Type B pancreatic cell (in vitro differentiated cells): ENCODE results near the gene SZT2. TPM values are rescaled to one million over a fixed set of nuclear protein-coding genes. Genes with fewer than 3 reads are reported as not detected.

Source experiments
- DNase-seq: peaks from one replicate; pipeline ENCODE4 v3.0.0; 2021; ENCODE audit warnings: mixed read lengths; ENCODE audit not compliant: unreplicated experiment; ENCODE audit errors: extremely low spot score
- H3K27ac Mint-ChIP-seq: 2 replicates; pipeline ENCODE4 v1.8.0; 2021; ENCODE audit warnings: mild to moderate bottlenecking, mixed read lengths
- H3K27me3 Mint-ChIP-seq: 2 replicates; pipeline ENCODE4 v1.8.0; 2021; ENCODE audit warnings: mixed read lengths
- H3K36me3 Mint-ChIP-seq: 2 replicates; pipeline ENCODE4 v1.8.0; 2021; ENCODE audit warnings: mixed read lengths
- H3K4me1 Mint-ChIP-seq: one replicate; pipeline ENCODE4 v1.8.0; 2021; ENCODE audit warnings: mixed read lengths; ENCODE audit not compliant: unreplicated experiment
- H3K4me3 Mint-ChIP-seq: 2 replicates; pipeline ENCODE4 v1.8.0; 2021; ENCODE audit warnings: mild to moderate bottlenecking, mixed read lengths
- H3K9me3 Mint-ChIP-seq: 2 replicates; pipeline ENCODE4 v1.8.0; 2021; ENCODE audit warnings: mixed read lengths
- total RNA-seq: library from RNA; stranded (reverse); gene quantifications from 2 replicates; pipeline ENCODE4 v1.2.1, GENCODE V29; 2021; ENCODE audit warnings: low replicate concordance
- TF ChIP-seq, protein P1 (sequence below): fragments of 200-600 bp; sonication (generic); conservative IDR thresholded peaks from 2 replicates; pipeline ENCODE4 v1.5.0; 2021; ENCODE audit warnings: antibody characterized with exemption, mild to moderate bottlenecking

Gene SZT2
- total RNA-seq, 1 donor from 2014 or later: 65.7 TPM

DNA sequence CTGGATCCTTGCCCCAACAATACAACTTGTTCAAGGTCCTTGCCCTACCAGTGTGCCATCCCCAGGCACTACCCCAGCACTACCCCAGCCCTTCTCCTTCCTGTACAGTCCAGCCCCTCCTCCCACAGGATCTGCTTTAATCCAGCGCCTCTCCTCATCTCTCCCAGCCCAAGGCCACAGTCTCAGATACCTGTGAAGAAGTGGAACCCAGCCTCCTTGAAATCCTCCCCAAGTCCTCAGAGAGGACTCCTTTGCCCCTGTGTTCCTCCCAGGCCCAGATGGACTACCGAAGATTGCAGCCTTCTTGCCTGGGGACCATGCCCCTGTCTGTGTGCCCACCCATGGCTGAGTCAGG, 37.4 kb upstream of the SZT2 start:
- Mint-ChIP-seq H3K9me3 (no peaks in the 10 kb centered on the region), H3K27ac (peak overlapping the region; percentile 19), H3K36me3 (no peaks in the 10 kb centered on the region), H3K4me1 (peaks cover 7% of the 10 kb centered on the region), H3K27me3 (peaks cover 4% of the 10 kb centered on the region), H3K4me3 (no peak overlapping the region)
- TF ChIP-seq, protein P1, sequence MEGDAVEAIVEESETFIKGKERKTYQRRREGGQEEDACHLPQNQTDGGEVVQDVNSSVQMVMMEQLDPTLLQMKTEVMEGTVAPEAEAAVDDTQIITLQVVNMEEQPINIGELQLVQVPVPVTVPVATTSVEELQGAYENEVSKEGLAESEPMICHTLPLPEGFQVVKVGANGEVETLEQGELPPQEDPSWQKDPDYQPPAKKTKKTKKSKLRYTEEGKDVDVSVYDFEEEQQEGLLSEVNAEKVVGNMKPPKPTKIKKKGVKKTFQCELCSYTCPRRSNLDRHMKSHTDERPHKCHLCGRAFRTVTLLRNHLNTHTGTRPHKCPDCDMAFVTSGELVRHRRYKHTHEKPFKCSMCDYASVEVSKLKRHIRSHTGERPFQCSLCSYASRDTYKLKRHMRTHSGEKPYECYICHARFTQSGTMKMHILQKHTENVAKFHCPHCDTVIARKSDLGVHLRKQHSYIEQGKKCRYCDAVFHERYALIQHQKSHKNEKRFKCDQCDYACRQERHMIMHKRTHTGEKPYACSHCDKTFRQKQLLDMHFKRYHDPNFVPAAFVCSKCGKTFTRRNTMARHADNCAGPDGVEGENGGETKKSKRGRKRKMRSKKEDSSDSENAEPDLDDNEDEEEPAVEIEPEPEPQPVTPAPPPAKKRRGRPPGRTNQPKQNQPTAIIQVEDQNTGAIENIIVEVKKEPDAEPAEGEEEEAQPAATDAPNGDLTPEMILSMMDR: no peak
- no peak for DNase-seq

GRCh38 chr1:43352881-43353280, 36.8 kb upstream of the SZT2 start:
- Mint-ChIP-seq H3K27me3 (peaks cover 2% of the 10 kb centered on the region), H3K9me3 (no peaks in the 10 kb centered on the region), H3K36me3 (no peaks in the 10 kb centered on the region), H3K4me1 (peaks cover 10% of the 10 kb centered on the region), H3K27ac (peak overlapping the region; percentile 19), H3K4me3 (no peak overlapping the region)
- TF ChIP-seq, protein P1: no peak
- DNase-seq: no peak

DNA sequence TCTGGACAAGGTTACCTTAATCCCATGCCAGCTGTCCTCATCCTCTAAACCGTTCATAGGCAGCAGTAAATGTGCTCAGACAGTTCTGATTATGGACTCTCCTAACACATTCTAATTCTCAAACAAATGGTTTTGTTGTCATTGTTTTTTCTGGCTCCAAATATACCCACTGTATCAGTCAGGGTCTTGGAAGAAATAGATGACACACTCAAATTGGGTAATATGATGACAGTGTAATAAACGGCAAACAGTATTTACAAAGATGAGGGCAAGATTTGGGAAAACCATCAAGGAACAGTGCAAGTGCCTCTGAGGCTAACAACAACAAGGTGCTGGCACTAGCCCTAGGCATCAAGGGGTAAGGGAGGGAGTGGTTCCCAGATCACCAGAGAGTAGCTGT, 35.2 kb upstream of the SZT2 start:
- Mint-ChIP-seq H3K36me3 (no peaks in the 10 kb centered on the region), H3K9me3 (no peaks in the 10 kb centered on the region), H3K4me3 (no peak overlapping the region), H3K27me3 (no peaks in the 10 kb centered on the region), H3K4me1 (peaks cover 12% of the 10 kb centered on the region), H3K27ac (no peak overlapping the region)
- no peak for DNase-seq
- TF ChIP-seq, protein P1: no peak

DNA sequence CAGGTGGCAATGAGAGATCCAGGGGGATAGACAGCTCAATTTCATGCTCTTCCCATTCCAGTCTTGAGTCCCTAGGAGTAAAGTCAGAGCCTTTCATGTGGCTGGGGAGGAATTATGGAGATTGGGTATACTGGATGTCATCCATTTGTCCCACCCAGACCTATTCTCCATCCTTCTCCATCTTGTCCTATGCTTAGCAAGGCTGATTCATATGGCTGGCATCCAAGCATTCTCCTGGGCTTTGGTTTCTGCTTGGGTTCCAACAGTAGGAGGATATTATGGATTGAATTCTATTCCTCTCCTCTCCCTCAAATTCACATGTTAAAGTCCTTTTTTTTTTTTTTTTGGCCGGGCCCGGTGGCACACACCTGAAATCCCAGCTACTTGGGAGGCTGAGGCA, 34.8 kb upstream of the SZT2 start:
- H3K4me3 Mint-ChIP-seq: no peak overlapping the region
- no peak for DNase-seq
- peaks cover 12% of the 10 kb centered on the region for H3K4me1 Mint-ChIP-seq
- H3K36me3 Mint-ChIP-seq: peaks cover 4% of the 10 kb centered on the region
- H3K27ac Mint-ChIP-seq: no peak overlapping the region
- H3K9me3 Mint-ChIP-seq: no peaks in the 10 kb centered on the region
- H3K27me3 Mint-ChIP-seq: no peaks in the 10 kb centered on the region
- TF ChIP-seq, protein P1: no peak

DNA sequence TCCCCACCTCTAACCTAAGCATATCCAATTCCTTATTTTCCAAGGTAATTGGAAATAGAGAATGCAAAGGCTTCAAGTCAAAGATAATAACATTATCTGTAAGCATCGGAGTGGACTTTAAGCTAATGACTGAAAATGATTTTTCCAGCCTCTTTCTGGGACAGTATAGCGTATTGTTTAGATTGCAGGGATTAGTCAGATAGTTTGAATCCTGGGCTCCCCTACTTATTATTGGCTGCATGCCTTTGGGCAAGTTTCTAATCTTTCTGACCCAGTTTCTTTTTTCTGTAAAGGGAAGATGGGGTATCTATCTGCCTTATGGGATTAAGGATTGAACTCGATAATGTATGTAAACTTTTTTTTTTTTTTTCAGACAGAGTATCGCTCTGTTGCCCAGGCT, 32.4 kb upstream of the SZT2 start:
- no peak for DNase-seq
- Mint-ChIP-seq H3K27ac (no peak overlapping the region), H3K4me1 (peaks cover 28% of the 10 kb centered on the region), H3K36me3 (peaks cover 19% of the 10 kb centered on the region), H3K4me3 (peak overlapping the region; percentile 18), H3K9me3 (no peaks in the 10 kb centered on the region), H3K27me3 (no peaks in the 10 kb centered on the region)
- TF ChIP-seq, protein P1: no peak

- Mint-ChIP-seq H3K4me3 (peak overlapping the region; percentile 98), H3K9me3 (no peaks in the 10 kb centered on the region), H3K36me3 (peaks cover 24% of the 10 kb centered on the region), H3K27me3 (no peaks in the 10 kb centered on the region), H3K27ac (peak overlapping the region; percentile 98), H3K4me1 (peaks cover 28% of the 10 kb centered on the region)
- DNase-seq: no peak
- TF ChIP-seq, protein P1: peak; percentile 55
These were observed 31.5 kb upstream of the SZT2 start for GRCh38 chr1:43358121-43358745.
